Stimulated activated CD8-positive, alpha-beta memory T cell treated with anti-CD3 and anti-CD28 coated beads, Interleukin-4, amount 100 ng/mL, for 4 hours (primary cell): Measurements from ENCODE around the gene ANKRD50.

Experiments used
- DNase-seq, 2 donors: peaks; one replicate each; pipeline ENCODE4 v3.0.0-alpha.2; 2020; ENCODE audit warnings: low read depth in 2 of 2, low spot score in 1 of 2

Gene ANKRD50

DNA sequence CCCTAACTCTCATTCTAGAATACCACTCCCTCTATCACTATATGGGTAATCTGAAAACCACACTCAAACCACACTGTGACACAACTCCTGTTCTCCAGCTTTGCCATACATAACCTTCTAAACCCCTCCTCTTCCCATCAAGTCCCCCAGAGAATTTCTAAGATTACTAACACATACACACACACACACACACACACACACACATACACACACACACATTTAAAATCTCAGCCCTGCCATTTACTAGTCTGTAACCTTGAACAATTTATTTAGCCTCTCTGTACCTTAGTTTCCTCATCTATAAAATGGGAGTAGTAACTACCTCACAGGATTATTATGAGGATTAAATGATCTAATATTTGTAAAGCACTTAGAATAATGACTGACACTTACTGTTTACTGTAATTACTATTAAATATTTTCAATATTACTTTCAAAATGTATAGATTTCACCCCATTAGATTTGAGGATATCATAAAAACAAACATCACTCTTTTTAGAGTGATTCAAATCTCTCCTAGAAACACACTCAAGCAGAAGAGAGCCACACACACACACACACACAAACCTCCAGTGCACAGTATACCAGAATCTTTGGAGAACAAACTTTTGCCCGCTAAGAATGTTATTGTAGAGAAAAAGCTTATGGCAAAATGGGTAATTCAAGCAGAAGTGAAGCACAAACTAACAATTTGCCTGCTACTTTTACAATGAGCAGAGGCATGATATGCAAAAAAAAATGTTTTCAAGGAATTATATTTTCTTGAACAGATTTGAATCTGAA, 3.8 kb downstream of the ANKRD50 start:
- no peak for DNase-seq

- no peak for DNase-seq
These were observed 7.1 kb downstream of the ANKRD50 start for GRCh38 chr4:124705393-124705792.

DNA sequence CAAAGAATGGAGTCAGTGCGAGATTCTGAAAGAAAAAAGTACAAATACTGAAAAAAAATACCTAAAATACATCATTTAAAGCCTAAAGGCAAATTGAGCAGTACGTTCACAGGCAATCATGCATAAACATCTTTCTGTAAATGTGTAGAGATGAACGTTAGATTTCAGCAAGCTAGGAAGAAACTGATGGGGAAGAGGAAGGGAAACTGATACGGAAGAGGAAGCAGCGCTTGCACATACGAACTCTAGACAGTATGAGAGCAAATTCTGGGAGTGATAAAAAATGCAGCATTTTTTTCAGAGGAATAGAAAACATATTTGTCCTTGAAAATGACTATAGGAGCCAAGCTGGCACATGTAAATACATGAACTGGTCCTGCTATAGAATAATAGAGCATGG, 9.4 kb downstream of the ANKRD50 start:
- no peak for DNase-seq

DNA sequence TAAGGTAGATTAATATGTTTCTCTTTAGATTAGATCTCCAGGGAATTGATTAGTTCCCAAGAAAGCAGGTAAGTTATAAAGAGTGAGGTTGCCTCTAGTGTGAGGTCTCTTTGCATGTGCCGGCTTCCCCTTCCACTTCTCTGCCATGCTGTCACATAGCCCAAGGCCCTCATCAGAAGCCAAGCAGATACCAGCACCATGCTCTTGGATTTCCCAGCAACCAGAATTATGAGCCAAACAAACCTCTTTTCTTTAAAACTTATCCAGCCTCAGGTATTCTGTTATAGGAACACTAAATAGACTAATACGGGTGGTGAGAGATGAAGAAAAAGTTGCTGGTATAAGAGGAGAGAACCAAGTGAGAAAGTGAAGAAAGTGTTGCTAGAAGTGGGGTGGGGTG, 15.1 kb downstream of the ANKRD50 start:
- DNase-seq = no peak

- DNase-seq = no peak
These were observed 16.4 kb downstream of the ANKRD50 start for GRCh38 chr4:124696182-124696581.

DNA sequence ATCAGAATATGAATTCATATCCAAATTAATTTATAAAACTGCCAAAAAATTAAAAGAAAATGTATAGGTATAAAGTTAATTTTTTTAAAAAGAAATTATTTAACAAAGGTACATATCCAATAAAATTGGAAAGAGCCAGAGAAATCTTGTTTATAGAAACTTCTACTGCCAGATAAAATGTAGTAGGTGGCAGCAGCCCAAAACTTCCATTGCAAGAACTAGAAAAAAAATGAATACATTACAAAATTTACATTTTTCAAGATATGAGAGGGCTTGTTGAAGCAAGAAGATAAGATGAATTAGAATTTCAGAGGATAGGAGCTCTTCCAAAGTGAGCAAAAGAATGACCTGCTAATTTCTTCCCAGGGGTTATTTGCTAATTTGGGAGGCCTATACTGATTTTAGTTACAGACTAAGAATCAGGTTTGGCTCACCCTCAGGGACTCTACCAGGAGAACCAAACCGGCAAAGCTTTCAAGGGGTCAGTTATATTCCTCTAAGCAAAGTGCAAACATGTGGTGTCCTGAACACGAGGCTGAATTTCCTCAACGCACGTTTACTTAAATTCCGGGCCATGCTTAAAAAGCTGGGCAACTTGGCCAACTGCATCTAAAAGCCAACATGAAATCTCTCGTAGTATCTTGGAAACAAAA, 17.5 kb downstream of the ANKRD50 start:
- DNase-seq = no peak

DNA sequence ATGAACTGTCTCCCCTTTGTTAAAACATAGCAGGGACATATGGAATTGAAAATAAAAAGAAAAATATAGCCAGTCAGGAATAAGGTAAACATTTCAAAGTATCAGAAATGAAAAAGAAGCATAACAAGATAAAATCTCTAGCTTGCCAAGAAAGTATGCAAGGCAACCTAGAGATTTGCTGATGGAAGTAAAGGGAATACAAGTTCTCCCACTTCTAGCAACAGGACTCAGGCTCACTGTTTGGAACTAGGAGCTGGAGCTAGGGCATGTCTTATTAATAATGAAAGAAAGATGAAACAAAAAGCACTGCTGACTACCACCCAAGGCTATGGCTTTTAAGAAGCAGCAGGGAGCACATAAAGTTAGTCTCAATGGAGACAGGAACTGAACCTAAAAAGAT, 18.2 kb downstream of the ANKRD50 start:
- no peak for DNase-seq

DNA sequence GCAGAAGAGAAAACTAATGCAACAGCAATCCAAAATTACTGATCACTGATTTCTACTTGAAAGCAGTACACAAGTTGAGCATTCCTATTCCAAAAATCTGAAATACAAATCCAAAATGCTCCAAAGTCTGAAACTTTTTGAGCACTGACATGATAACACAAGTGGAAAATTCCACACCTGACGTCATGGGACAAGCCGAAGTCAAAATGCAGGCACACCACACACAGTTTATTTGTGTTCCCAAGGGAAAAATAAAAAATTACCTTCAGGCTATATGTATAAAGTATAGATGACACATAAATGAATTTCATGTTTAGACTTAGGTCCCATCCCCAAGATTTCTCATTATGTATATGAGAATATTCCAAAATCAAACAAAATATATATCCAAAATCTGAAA, 20.7 kb downstream of the ANKRD50 start:
- no peak for DNase-seq

DNA sequence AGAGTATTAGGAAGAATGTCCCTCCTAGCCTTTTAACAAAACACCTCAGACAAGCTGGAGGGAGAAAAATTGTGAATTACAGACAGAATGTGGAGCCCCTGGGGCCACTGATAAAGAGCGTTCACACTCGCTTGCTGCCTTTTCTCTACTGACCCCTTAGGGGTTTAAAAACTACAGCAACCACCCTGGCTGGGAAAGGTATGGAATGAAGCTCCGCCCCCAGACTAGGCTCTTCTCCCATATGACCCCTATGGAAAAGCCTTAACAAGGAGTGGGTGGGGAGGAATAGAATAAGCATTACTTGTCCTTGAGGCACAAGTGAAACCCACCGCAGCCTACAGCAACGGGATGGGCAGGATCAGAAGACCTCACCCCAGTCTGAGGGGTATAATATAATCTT, 26.3 kb downstream of the ANKRD50 start:
- DNase-seq = no peak

DNA sequence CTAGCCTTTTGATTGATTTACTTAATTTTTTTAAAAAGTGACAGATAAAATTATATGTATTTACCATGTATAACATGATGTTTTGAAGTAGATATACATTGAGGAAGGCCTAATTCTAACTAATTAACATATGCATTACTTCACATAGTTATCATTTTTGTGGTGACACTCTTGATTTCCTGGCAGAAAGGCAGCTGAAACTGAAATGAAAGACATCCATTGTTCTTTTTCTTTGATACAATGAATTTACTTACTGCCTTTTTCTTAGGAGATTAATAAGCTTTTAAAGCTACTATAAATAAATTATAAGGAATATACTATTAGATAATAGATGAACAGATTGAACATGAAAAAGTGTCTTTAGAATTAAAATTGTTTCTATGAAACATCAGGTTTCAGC, 26.7 kb downstream of the ANKRD50 start:
- DNase-seq = no peak

- no peak for DNase-seq
These were observed 28.2 kb downstream of the ANKRD50 start for GRCh38 chr4:124684301-124684700.

GRCh38 chr4:124682384-124682783, 30.1 kb downstream of the ANKRD50 start:
- DNase-seq = no peak

DNA sequence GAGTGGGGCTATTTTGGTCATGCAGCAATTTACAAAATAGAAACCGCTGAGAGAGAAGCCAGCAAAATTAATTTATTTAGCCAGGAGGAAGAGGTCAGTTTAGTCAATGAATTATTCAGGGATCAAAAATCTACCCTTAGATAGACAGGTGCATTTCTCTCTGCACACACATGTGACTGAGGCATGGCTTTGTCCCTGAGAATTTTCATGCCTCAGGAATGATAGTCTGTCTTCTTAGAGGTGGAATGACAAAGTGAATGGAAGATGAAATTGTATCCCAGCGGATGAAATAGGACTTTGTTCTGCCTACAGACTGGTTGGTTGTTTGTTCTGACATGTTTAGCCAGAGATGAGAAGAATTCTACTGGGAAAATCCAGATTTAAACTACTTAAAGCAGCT, 46.0 kb downstream of the ANKRD50 start:
- no peak for DNase-seq

DNA sequence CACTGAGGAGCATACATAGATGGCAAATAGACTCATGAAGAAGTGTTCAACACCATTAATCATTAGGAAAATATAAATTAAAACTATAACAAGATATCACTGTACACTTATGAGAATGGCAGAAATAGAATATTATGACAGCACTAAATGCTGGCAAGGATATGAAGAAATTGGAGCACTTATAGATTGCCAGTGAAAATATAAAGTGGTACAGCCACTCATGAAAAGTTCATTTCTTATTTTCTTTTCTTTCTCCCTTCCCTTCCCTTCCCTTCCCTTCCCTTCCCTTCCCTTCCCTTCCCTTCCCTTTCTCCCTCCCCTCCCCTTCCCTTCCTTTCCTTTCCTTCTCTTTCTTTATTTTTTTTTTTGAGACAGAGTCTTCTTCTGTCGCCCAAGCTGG, 53.7 kb downstream of the ANKRD50 start:
- DNase-seq = no peak

DNA sequence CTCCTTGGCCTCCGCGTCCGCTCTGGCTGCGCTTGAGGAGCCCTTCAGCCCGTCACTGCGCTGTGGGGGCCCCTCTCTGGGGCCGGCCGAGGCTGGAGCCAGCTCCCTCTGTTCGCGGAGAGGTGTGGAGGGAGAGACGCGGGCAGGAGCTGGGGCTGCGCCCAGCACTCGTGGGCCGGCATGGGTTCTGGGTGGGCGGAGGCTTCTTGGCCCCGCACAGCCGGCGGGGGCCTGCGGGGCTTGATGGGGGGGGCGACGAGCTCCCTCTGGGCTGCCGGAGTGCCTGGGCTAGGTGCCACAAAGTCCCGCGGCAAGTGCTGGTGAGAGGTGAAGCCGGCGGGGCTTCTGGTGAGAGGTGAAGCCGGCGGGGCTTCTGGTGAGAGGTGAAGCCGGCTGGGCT, 61.9 kb downstream of the ANKRD50 start:
- no peak for DNase-seq

GRCh38 chr4:124647599-124647998, 64.9 kb downstream of the ANKRD50 start:
- DNase-seq = no peak

GRCh38 chr4:124644621-124645020, 67.9 kb downstream of the ANKRD50 start:
- DNase-seq = no peak

DNA sequence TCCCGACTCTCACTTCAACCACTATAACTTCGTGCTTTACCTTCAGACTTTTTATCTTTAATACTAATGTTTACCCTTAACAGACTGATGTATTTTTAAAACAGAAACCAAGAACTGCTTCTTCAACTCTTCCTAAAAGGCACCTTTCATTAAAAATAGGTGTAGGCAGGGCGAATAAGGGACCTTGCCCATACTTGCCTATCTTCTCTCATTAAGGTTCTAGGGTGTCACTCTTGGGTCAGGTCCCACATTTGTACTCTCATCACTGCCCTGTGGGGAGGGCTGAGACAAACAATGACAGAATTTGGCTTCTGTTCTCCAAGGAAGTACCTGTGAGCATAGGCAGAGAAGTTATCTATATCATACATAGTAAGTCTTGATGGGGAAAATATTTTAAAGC, 69.7 kb downstream of the ANKRD50 start:
- no peak for DNase-seq

DNA sequence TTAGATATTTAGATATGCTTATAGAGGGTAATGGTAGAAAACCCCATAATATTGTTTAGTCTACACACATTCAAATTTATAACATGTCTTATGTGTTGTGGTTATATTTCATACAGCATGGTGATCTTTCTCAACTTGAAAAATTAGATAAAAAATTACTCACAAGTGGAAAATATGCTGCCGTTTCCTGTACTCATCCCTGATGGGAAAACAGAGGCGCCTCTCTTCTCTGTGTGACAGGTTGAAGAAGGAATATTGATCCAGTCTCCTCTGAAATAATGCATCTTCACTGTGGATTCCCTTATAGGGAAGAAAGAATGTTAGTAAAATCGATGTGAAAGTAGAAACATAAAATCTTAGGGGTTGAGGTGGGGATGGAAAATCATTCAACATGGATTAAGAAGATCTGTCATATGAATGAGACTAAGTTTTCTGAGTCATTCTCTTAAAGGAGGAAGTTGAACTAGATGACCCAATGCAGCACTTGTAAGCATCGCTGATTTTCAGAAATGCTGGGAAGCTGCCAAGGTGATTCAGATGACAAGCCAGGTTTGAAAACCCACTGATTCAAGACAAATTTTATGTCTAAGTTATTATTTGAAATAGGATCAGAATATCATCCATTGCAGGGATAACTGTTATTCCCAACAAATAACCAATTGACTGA, 70.7 kb downstream of the ANKRD50 start:
- DNase-seq = no peak

GRCh38 chr4:124640022-124640730, 72.4 kb downstream of the ANKRD50 start:
- no peak for DNase-seq

DNA sequence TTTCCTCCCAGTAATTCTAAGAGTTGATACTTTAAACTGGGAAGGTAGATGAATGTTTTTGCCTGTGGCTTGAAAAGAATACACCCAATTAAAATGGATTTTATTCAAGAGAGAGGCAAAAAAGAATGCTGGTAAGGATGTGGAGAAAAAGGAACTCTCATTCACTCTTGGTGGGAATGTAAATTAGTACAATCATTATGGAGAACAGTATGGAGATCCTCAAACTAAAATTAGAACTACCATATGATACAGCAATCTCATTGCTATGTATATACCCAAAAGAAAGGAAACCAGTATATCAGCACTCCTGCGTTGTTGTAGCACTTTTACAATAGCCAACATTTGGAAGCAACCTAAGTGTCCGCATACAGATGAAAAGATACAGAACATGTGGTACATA, 75.2 kb downstream of the ANKRD50 start:
- no peak for DNase-seq

DNA sequence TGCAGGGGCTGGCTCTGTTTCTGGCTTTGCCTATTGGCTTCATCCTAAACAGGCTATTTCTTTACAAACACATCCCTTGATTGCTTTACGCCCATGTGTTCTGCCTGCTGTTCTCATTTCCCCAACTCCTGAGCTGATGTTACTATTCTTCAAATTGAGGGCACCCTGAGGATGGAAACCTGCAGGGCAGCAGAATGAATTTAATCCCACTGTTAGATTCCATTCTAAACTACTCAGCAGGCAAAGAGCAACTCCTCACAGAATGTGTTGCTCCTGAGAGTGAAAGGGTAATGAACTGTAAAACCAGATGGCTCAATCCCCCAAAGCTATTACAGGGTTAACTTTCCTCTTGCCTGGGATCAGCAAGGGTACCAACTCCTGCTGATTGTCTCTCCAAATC, 75.7 kb downstream of the ANKRD50 start:
- DNase-seq = no peak
